GM18907 (cell line): ENCODE results near the gene HLA-DQB1.
A peak's percentile ranks its signal among the peaks of the same experiment; 100 is the strongest.
"Not testable (repeated sequence)": the region's sequence is repeated elsewhere in the genome, so short reads cannot be mapped to it uniquely, and the experiment has no call there.

Experiments
- ATAC-seq: cut with Tn5 transposase; IDR thresholded peaks from one replicate; pipeline ENCODE4 v1.9.1; 2021; ENCODE audit warnings: mild to moderate bottlenecking, moderate library complexity; ENCODE audit not compliant: unreplicated experiment

The HLA-DQB1 gene

DNA sequence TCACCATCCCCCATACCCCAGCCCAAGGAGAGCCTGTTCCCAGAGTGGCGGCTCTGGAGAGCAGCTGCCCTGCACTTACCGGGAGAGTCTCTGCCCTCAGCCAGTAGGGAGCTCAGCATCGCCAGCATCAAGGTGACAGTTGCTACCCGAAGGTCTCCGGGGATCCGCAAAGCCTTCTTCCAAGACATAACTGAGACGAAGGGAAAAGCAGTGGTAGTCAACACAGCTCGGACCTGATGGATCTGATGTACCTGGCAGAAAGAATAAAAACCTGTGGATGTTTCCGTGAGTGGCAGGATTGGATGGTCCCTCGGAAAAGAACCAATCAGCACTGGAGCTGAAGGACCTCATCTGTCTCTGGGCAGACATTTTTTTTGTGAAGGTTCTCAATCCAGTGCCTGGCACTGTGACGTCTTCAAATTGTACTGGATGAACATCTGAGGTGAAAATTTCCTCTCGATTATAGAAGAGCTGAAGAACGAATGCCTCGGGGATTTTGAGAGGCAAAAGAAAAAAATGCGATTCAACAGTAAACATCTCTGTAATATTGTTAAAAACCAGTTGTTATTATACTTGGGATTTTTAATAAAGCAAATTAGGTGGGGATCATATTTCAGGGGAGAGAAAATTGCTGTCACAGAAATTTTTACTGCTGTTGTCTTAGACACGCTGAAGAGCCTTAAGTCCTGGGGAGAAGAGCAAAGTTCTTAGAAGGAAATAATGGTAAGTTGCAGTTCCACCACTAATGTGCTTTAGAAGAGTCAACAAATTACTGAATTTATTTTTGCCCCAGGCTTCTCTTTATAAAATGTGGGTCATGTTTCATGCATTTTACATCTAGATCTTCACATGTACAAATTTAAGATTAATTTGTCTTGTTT is at the start of gene HLA-DQB1:
HLA-DQB1 (minus strand) TSS at position 238 of the 881 bp plus-strand sequence; CDS start at position 188, 50 bp downstream.
- ATAC-seq, result peak; percentile 63

DNA sequence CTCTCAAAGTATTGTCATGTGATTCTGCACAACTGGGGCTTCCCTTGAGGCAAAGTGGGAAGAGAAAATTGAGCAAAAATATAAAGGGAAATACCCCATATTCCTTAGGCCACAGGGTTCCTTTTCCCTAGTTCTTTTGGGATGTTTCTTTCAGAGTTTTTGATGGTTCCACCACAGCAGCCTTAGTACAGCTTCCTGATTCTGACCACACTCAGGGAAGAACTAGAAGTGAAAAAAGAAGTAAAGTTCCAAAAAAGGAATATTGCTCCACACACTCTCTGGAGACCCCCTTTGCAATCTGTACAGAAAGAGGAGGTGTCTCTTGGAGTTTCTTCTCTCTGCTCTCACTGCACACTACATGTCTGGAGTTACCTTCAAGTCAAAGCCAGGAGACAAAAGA is 46.8 kb upstream of the HLA-DQB1 start:
- no peak for ATAC-seq

DNA sequence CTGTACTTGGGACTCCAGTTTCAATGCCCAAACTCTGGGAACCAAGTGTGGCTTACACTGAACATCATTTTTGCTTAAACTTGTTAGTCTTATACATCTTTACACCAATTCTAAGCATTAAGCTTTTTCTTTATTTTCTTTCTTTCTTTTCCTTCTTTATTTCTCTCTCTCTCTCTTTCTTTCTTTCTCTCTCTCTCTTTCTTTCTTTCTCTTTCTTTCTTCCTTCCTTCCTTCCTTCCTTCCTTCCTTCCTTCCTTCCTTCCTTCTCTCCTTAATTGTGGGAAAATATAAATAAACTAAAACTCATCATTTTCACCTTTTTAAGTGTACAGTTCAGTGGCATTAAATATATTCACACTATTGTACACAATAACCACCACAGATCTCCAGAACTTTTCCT is 43.2 kb upstream of the HLA-DQB1 start:
- ATAC-seq, result no peak

DNA sequence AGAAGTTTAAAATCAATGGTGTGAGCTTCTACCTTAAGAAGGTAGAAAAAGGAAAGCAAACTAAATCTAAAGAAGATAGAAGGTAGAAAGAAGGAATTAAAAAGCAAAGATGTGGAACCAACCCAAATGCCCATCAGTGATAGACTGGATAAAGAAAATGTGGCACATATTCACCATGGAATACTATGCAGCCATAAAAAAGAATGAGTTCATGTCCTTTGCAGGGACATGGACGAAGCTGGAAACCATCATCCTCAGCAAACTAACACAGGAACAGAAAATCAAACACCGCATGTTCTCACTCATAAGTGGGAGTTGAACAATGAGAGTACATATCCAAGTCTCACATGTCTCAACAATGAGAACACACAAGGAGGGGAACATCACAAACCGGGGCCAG is 38.7 kb upstream of the HLA-DQB1 start:
- ATAC-seq, result not testable (repeated sequence)

DNA sequence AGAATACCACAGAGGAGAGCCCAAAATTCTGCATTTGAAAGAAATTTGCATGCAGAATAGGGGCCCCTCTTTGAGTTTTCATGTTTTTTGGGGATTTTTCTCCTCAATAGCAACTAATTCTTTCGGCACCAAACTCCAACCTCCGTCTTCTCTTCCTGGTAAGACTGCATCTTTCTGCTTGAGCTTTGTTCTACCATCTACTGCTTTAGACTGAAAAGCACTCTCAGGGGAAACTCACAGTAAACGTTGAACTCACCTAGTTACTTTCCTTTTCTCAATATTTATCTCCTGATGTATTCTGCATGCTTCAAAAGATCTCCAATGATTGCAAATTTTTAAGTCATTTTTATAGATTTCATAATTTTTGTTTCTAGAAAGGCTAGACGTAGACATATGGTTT is 36.9 kb upstream of the HLA-DQB1 start:
- no peak for ATAC-seq

DNA sequence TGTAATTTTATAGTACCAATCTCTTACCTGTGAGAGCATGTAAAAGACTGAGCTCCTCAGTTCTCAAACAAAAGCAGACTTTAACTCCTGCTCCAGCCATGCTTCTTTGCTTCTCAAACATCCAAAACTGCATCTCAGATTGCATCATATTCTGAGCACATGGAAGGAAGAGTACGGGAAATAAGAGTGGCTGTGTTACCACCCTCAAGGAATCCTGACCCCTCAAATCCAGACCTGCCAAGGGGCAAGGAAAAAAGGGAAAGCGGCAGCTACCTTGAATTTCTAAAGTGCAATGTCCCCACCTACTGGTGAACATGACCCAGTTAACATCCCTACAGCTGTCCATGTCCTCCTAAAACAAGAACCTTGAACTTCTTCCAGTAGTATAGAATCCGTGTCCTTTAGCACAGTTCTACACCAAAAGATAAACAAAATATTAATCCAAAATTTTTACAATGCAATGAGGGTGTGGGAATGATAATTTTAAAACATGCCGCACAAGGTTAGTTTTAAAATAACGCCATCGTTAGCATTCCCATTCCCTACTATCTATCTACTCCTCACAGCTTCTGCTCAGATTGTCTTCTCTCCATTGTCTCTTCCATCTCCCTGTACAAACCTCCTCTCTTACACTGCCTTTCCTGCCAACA is 34.1 kb upstream of the HLA-DQB1 start:
- no peak for ATAC-seq

DNA sequence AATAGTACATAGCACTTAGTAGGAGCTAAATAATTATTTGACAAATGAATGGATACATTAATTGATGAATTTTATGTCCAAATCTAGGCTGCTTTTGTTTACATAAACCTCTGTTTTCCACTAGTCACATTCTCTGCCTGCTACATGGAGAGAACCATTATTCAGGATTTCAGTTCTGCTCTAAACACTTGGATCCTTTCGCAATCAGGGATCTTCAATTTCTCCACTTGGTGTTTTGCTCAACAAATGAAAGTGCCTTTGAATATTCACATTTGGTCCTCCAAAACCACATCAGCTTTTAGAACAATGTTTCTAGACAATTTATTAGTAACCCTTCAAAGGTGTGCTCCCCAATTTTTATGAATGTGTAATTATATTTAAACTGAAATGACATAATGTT is 30.6 kb upstream of the HLA-DQB1 start:
- no peak for ATAC-seq

DNA sequence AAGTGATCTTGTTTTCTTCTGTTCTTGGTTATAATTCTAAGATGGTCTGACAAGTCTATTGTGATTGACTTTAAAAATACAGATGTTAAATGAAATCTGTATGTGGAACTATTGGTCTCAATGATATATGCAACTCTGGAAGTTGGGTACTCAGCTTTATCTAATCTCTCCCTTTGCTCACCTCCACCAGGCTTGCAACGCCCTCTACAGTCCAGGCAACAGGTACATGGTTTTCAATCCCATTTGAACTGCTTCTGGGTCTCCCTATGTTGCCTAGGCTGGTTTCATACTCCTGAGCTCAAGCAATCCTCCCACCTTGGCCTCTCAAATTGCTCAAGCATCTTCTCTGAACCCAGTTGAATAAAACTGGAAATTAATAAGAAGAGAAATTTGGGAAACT is 25.6 kb upstream of the HLA-DQB1 start:
- ATAC-seq, result no peak

DNA sequence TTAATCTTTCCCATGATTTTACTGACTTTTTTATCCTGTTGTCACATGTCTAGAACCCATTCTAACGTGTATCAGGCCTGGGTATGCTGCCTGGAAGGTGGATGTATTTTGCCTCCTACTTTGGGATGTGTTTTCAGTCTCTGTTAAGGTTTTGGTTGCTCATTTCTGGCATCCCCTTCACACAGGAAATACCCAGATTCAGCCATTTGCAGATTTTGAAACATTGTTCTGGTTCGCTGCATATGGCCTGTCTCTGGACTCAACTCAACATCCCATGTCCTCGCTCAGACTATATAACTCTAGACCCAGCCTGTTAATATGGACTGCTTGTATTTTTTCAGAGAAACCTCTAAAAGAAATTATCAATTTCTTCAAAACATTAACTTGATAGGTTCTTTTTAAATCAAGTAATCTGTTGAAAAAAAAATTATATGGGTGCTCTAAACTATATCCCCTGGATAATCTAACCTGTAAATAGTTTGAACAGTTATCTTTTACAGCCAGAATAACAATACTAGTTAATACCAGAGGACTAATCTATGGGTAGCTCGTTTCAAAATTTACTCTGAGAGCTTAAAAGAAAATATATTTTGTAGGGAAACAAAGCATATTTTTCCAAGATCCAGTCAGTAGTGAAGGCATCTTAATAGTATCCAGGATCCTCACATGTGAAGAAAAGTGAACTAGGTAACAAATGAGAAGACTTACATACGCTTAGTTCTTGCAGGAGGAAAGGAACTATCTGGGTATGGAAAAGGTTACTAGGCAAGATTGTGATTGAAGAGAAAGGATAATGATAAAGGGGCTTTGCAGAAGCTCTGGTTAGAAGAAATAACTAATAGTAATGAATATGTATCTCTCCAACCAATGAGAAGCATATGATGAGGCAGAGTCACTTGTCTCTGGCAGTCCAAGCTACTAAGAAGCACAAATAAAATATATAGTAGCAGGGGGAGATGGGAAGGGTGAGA is 23.4 kb upstream of the HLA-DQB1 start:
- peak; percentile 46 for ATAC-seq

DNA sequence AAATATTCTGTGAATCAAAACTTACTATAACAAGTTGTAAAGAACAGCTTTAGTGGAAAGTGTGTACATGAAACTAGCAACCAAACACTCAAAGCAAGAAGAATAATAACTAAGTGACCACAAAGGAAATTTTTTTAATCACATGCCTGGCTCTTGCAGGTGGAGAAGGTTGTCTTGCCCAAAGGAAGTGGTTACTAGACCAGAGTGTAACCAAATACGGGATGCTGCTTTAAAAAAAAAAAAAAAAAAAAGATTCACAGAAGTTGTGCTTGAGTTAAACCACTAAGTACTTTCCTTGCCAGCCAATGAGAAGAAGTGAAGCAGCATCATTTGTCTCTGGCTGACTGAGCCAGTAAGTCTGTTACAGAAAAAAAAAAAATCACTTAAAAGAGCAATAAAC is 19.1 kb upstream of the HLA-DQB1 start:
- peak; percentile 82 for ATAC-seq

DNA sequence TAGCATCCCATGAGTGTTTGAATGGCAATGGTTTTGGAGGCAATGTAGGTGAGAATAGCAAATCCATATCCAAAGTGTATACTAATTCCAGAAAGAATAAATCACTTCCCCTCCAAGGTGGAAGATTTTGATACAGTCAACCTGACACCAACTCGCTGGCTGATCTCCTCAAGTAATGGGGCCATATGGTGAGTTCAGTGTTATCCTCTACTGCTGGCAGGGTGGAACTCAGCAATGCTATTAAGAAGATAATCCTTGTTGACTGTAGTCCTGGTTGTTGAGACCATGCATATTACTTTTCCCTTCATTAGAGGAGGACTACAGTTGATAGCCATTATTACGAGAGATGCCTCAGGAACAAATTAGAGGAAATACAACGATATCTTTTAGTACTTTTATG is 17.8 kb upstream of the HLA-DQB1 start:
- no peak for ATAC-seq

DNA sequence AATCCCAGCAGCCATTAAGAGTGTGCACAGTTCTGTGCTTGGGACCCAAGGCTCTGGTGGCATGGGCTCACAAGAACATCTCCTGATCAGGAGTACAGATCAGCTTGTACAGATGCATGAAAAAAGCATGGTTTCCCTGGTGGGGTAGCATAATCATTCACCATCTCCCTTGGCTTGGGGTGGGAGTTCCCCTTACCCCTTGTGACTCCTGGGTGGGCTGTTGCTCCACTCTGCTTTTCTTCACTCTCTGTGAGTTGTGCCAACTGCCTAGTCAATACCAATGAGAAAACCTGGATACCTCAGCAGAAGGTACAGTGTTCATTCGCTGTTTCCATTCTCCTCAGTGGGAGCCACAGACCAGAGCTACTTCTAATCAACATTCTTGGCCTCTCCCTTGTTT is 13.6 kb upstream of the HLA-DQB1 start:
- ATAC-seq, result no peak

DNA sequence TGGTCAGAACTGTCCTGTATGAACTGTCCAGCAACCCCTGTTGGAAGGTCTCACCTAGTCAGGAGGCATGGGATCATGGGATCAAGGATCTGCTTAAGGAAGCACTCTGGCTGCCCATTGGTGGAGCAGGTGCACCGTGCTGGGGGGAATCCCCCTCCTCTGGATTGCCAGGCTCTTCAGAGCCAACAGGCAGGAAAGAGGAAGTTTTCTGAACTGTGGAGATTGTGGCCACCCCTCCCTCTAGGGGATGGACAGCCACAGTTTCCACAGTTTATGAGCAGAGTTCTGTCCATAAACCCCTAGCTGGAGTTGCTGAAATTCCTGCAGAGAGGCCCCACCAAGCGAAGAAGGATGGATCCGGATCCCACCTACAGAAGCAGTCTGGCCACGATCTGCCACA is 13.0 kb upstream of the HLA-DQB1 start:
- no peak for ATAC-seq

DNA sequence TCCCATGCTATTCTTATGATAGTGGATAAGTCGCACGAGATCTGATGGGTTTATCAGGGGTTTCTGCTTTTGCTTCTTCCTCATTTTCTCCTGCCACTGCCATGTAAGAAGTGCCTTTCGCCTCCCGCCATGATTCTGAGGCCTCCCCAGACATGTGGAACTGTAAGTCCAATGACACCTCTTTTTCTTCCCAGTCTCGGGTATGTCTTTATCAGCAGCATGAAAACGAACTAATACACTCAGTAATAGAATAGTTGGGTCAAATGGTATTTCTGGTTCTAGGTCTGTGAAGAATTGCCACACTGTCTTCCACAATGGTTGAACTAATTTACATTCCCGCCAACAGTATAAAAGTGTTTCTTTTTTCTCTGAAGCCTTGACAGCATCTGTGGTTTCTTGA is 7.7 kb upstream of the HLA-DQB1 start:
- not testable (repeated sequence) for ATAC-seq

DNA sequence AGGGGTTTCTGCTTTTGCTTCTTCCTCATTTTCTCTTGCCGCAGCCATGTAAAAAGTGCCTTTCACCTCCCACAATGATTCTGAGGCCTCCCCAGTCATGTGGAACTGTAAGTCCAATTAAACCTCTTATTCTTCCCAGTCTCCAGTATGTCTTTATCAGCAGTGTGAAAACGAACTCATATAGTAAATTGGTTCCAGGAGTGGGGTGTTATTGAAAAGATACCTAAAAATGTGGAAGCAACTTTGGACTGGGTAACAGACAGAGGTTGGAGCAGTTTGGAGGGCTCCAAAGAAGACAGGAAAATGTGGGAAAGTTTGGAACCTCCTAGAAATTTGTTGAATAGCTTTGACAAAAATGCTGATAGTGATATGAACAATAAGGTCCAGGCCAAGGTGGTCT is 5.5 kb upstream of the HLA-DQB1 start:
- not testable (repeated sequence) for ATAC-seq

DNA sequence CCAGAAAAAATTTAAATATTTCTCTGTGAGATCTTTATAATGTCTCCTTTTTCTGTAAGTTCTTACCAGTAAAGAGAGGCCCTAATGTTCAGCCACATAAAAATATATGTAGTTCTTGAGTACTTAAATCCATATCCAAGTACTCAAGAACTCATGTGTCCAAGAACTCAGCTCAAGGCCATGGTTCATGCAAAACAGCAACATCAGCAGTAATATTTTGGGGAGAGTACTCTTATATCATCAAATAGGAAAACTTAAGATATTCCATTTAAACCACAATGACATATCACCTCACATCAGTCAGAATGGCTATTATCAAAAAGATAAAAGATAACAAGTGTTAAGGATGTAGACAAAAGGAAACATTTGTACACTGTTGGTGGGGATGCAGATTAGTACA is 3.4 kb upstream of the HLA-DQB1 start:
- ATAC-seq, result no peak

DNA sequence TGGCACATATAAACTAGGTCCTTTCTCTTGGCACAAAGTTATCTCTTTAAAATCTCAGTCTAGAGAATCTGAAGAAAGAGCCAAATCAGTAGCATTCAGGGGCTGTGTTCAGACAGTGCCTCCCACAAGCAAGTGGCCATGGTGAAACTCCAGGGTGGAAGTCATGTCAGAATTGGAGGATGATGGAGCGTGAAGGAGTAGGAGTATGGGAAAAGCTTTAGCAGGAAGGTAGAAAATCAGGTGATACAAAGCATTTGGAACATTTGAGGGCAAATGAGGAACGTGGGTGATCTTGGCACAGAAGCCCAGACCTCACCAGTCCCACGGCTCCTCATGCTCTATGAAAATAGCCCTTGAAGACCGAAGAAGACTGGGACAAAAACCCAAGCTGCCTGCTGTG is 2.8 kb upstream of the HLA-DQB1 start:
- ATAC-seq, result no peak

DNA sequence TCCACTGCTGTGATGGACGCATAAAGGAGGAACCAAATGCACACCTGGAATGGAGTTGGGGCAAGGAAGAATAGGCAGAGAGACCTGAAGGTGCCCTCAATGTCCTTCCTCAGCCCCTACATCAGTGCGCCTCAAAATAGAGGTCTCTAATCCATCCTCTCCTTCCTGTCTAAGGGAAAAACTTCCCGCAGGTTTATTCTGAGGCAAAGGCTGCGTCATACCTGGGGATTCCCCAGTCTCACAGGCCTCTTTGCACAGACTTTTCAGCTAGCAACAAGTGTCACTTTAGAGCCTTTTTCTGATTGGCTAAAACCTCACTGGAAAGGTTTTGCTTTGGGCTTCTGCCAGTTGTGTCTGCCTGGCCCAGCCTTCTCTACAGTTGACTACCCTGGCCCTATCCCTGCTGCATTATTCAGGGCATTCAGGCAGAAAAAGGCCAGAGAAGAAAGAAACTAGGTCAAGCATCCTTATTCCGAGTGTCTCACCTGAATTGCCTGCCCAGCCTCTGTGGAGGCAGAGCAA is 1.8 kb upstream of the HLA-DQB1 start:
- ATAC-seq, result peak; percentile 67

DNA sequence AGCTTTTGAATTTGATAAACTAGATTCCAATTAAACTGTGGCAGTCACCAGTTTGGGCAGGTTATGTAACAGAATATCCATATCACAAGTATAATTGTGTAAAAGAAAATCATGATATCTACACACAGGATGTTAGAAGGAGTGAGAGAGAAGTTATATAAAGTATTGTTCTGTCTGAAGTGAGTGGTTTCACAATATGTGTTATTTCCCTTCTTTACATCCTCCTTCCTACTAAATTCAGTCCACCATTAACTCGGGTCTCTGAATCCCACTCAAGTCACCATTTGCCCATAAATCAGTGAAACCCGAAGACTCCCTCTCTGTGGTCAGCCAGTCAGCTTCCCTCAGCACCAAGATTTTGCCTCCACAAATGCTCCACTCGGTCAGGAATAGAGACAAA is 796 bp downstream of the HLA-DQB1 start:
- no peak for ATAC-seq

DNA sequence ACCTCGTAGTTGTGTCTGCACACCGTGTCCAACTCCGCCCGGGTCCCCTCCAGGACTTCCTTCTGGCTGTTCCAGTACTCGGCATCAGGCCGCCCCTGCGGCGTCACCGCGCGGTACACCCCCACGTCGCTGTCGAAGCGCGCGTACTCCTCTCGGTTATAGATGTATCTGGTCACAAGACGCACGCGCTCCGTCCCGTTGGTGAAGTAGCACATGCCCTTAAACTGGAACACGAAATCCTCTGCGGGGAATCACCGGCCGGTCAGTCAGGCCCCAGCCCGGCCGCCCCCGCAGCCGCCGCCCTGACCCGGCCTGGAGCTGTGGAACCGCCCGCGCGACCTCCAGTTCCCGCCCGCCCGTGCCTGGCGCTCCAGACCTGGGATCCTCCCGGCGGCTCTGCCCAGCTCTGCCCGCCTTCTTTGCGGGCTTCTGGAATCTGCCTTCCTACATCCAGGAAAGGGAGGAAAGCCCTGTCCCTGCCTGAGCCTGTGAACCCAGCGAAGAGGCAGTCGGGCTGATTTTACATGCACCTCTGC is 1.6 kb downstream of the HLA-DQB1 start:
- no peak for ATAC-seq

DNA sequence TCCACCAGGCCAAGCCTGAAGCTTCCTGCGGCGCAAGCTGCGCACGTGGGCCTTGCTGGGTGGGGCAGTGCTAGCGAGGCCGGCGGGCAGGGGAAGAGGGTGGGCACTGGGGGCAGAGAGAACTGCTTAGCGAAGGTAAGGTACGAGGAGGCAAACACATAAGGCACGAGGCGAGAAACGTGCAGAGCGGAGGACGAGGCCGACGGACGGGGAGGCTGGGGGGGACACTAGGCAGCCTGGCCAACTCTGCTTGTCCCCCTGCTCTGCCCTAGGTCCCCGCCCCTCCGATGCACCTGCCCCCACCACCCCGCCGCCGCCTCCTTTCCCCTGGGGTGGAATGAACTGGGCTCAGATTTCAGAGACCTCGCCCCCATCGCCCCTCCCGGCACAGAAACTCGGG is 2.1 kb downstream of the HLA-DQB1 start:
- ATAC-seq, result no peak
